Fibroblast of pulmonary artery (primary cell): ENCODE measurements around the gene CA5A.
A peak's percentile ranks its signal among the peaks of the same experiment; 100 is the strongest.

ENCODE experiments used
- DNase-seq: peaks from one replicate; pipeline ENCODE4 v3.0.0-alpha.2; 2010; ENCODE audit warnings: low read depth
- H3K4me3 ChIP-seq: replicated peaks from 2 replicates; pipeline ENCODE4 v1.5.1; 2011; ENCODE audit warnings: low read depth, mild to moderate bottlenecking, control low read depth, low read length, moderate library complexity
- CTCF ChIP-seq: IDR thresholded peaks from 2 replicates; pipeline ENCODE4 v1.5.1; 2011; ENCODE audit warnings: mild to moderate bottlenecking, control low read depth, low read length, inconsistent platforms; ENCODE audit errors: missing control alignments

Gene CA5A

GRCh38 chr16:87951552-87952538 is 15.5 kb upstream of the CA5A start:
- H3K4me3 ChIP-seq = peak overlapping the region; percentile 68
- DNase-seq = no peak
- no peak for TF ChIP-seq CTCF

DNA sequence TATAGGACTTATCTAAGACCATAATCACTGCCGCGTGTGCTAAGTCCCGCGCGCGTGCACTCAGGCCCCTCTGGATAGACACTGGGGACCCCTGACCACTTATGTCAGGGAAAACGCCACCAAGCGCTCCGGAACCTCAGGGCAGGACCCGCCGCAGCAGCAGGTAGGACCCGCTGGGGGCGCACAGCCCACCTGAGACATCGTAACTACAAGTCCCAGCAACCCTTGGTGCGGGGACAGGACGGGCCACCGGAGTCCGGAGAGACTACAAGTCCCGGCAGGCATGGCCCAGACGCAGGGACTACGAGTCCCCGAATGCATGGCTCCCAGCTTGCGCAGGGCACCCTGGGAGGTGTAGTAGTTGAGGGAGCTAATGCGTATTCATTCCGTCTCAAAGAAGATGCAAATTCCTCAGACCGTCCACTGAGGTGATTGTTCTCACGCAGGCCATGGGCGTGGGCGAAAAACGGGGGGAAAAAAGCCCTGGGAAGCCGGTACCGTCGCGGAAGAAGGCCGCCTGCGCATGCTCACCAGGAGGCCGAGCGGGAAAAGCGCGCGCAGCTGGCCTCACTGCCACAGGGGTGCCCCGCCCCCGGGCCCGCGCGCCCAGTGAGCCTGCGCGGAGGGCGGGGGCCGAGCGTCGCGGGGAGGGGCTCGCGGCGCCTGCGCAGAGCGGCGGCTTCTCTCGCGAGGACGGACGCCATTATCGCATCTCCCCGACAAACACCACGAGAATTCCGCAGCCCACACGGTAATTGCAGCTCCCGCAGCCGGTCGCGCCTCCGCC is 14.6 kb upstream of the CA5A start, which contains the start of gene BANP:
Gene BANP, plus strand, starts transcription at position 670 of the 787 bp plus-strand sequence. CDS start 23,682 bp downstream, outside the sequence.
- DNase-seq = peak; percentile 99
- TF ChIP-seq CTCF = peak; percentile 38
- H3K4me3 ChIP-seq = peak within 1 kb of the TSS; percentile 68

DNA sequence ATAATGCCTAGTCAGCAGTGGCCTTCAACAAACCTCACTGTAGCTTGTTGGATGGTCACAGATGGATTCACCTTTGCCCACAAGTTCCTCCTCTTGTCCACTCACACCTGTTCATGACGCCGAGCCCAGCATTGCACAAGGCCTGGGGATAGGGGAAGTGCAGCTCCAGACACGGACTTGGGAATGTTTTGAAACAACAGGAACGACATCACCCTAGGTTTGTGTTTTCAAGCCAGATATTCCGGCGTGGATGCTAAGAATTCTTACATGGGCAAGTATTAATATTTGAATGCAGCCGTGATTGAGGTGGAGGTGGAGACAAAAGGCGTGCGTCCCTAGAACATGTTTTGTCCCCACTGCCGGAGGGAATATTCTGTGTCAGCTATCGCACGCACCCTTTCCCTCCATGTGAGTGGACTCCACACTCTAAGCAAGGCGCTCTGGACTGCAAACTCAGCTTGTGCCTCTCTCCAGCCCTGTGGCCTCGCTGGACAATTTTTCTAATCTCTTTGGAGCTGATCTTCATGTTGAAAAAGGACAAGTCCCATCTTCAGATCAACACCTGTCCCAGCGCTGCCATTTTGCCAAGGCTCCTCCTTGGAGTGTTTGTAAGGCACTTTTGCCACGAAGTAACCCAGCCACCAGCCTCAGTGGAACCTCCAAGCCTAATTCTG is 12.9 kb upstream of the CA5A start:
- H3K4me3 ChIP-seq = no peak overlapping the region
- DNase-seq = no peak
- no peak for TF ChIP-seq CTCF

DNA sequence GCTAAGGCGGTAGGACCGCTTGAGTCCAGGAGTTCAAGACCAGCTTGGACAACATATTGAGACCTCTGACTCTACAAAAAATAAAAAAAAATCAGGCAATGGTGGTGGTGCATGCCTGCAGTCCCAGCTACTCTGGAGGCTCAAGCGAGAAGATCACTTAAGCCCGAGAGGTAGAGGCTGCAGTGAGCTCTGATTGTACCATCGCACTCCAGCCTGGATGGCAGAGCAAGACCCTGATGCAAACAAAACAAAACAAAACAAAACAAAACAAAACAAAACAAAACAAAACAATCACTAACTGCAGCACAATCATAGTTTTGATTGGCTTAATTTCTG is 12.4 kb upstream of the CA5A start:
- DNase-seq = no peak
- TF ChIP-seq CTCF = no peak
- no peak overlapping the region for H3K4me3 ChIP-seq

DNA sequence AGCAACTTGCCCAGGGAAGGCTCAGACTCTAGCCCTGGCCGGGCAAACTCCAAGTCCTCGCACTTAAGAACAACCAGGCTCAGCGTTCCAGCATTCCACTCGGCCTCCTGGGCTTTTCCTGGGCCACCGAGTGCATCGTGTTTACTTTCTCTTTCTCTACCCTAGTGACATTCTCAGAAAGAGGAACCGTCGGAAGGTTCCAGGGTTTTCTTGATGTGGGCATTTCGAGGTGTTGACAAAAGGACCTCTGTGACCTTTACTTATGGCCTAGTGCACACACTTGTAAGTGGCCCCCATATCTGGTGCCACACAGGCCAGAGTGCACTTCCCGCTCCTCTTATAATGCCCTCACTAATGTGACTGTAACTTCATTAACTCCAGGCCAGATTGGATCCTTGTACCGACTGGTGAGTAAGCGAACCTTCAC is 11.8 kb upstream of the CA5A start:
- no peak for TF ChIP-seq CTCF
- H3K4me3 ChIP-seq = no peak overlapping the region
- no peak for DNase-seq

DNA sequence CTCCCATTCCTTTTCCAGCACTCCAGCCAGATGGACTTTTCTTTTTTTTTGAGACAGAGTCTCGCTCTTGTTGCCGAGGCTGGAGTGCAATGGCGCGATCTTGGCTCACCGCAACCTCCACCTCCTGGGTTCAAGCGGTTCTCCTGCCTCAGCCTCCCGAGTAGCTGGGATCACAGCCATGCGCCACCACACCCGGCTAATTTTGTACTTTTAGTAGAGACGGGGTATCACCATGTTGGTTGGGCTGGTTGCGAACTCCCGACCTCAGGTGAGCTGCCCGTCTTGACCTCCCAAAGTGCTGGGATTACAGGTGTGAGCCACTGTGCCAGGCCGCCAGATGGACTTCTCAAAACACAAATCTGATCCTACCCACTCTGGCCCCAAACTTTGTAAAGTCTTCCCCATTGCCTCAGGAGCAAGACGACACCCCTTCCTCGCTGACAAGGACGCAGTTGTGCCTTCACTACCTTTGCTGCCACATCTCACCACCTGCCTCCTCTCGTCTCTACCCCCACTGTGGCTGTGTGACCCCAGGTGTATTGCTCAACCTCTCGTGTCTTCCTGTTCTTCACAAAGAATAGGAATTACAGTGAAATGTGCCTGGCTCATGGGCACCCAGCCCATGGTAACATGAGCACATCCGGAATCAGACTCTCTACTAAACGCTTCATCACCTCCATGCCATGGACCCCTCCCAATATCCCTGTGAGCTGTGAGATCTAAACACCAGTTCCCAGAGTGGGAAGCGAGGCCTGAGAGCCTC is 11.2 kb upstream of the CA5A start:
- no peak for DNase-seq
- H3K4me3 ChIP-seq = no peak overlapping the region
- no peak for TF ChIP-seq CTCF
